ENCODE results near the gene OSBPL10.

GRCh38 chr3:31696009-31696297 is 285.1 kb downstream of the OSBPL10 start:
- TF ChIP-seq CTCF (IDR thresholded peaks at IDR 0.05) (no peak), POLR2A (IDR thresholded peaks at IDR 0.05) (no peak)

All from ovary (tissue), 3 donors.